ENCODE measurements around the gene SLC30A7.
"Not testable (repeated sequence)": the region's sequence is repeated elsewhere in the genome, so short reads cannot be mapped to it uniquely, and the experiment has no call there.

The SLC30A7 gene

GRCh38 chr1:100895540-100896480 is at the start of gene SLC30A7:
SLC30A7 (plus strand) TSS chr1:100896090; CDS start chr1:100896263, 173 bp downstream.
- peak; percentile 86 for DNase-seq (ENCODE audit: low read depth)

- no peak for DNase-seq (ENCODE audit: low read depth)
Measured at GRCh38 chr1:100847361-100848082, 48.4 kb upstream of the SLC30A7 start.

GRCh38 chr1:100851726-100852125 is 44.2 kb upstream of the SLC30A7 start:
- DNase-seq (ENCODE audit: low read depth), result no peak

- no peak for DNase-seq (ENCODE audit: low read depth)
Measured at GRCh38 chr1:100852976-100853375, 42.9 kb upstream of the SLC30A7 start.

GRCh38 chr1:100855116-100855515 is 40.8 kb upstream of the SLC30A7 start:
- DNase-seq (ENCODE audit: low read depth), result not testable (repeated sequence)

- peak; percentile 55 for DNase-seq (ENCODE audit: low read depth)
Measured at GRCh38 chr1:100860397-100860991, 35.4 kb upstream of the SLC30A7 start.

- DNase-seq (ENCODE audit: low read depth), result no peak
Measured at GRCh38 chr1:100861379-100861778, 34.5 kb upstream of the SLC30A7 start.

- DNase-seq (ENCODE audit: low read depth), result peak; percentile 69
Measured at GRCh38 chr1:100862591-100862990, 33.3 kb upstream of the SLC30A7 start.

- no peak for DNase-seq (ENCODE audit: low read depth)
Measured at GRCh38 chr1:100866041-100866900, 29.6 kb upstream of the SLC30A7 start.

- no peak for DNase-seq (ENCODE audit: low read depth)
Measured at GRCh38 chr1:100866901-100867206, 29.0 kb upstream of the SLC30A7 start.

- DNase-seq (ENCODE audit: low read depth), result no peak
Measured at GRCh38 chr1:100868364-100868995, 27.4 kb upstream of the SLC30A7 start.

GRCh38 chr1:100869996-100870395 is 25.9 kb upstream of the SLC30A7 start:
- no peak for DNase-seq (ENCODE audit: low read depth)

GRCh38 chr1:100874433-100874832 is 21.5 kb upstream of the SLC30A7 start:
- DNase-seq (ENCODE audit: low read depth), result no peak

- no peak for DNase-seq (ENCODE audit: low read depth)
Measured at GRCh38 chr1:100875228-100875627, 20.7 kb upstream of the SLC30A7 start.

- DNase-seq (ENCODE audit: low read depth), result no peak
Measured at GRCh38 chr1:100876291-100876690, 19.6 kb upstream of the SLC30A7 start.

GRCh38 chr1:100879422-100879821 is 16.5 kb upstream of the SLC30A7 start:
- DNase-seq (ENCODE audit: low read depth), result no peak

- DNase-seq (ENCODE audit: low read depth), result no peak
Measured at GRCh38 chr1:100881687-100882086, 14.2 kb upstream of the SLC30A7 start.

GRCh38 chr1:100882698-100883097 is 13.2 kb upstream of the SLC30A7 start:
- DNase-seq (ENCODE audit: low read depth), result no peak

GRCh38 chr1:100883963-100884362 is 11.9 kb upstream of the SLC30A7 start:
- no peak for DNase-seq (ENCODE audit: low read depth)

GRCh38 chr1:100889007-100889406 is 6.9 kb upstream of the SLC30A7 start:
- not testable (repeated sequence) for DNase-seq (ENCODE audit: low read depth)

- DNase-seq (ENCODE audit: low read depth), result not testable (repeated sequence)
Measured at GRCh38 chr1:100889869-100890482, 5.9 kb upstream of the SLC30A7 start.
